ENCODE data around the gene MECP2.

The MECP2 gene

DNA sequence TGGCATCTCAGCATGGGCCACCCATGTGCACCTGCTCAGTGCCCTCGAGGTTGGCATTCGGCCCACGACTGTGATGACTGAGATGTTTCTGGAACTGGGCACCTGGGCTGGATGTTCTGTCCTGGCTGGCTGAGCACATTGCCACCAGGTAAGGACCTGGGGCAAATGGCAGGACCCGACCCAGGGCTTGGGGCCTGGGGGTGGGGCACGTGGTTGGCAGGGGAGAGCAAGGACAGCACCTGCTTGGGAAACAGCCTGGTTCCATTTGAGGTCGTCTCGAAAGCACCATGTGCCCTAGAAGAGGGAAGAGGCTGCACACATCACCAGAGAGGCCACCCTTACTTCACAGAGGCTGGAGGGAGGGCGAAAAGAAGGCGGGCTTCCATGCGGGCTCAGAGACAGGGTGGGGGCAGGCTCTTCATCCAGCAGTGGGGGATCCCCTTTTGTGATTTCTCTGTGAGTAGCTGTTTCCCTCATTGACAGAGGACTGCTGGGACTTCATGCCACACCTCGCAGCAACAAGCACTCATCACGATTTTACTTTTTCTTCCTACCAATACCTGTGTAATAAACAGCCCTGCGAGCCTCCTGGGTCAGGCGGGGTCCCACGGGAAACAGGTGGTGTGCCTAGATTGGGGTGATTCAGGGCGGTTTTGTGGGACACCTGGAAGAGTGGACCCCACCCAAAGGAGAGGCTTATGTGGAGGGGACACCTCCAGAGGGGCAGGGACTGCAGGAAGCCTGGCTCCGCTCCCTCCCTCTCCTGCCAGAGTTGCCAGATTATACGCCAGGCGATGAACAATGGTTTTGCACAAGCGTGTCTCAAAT lies 113.0 kb downstream of the MECP2 start:
- peak; percentile 49 to 61 for DNase-seq

DNA sequence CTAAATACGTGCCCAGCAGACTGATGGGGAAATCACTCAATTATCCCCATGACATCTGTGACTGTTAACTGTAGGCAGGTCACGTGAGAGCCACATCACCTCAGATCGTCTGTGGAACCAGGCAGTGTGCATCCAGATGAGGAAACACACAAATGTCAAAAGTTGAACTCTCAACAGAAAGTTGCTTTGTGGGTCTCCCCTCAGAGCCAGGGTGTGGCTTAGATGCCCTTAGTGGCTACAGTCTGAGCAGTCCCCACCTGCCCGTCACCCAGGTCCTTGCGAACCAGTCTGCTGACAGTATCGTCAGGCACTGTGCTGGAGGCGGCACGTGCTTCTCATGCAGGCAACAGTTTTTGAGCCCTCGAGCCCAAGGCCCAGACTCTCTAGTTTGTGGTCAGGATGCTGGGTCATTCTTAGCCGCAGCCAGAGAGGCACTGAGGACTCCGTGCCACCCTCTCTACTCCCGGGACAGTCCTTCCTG lies 114.2 kb downstream of the MECP2 start:
- DNase-seq: peak in 1 of 2 donors; percentile 54

DNA sequence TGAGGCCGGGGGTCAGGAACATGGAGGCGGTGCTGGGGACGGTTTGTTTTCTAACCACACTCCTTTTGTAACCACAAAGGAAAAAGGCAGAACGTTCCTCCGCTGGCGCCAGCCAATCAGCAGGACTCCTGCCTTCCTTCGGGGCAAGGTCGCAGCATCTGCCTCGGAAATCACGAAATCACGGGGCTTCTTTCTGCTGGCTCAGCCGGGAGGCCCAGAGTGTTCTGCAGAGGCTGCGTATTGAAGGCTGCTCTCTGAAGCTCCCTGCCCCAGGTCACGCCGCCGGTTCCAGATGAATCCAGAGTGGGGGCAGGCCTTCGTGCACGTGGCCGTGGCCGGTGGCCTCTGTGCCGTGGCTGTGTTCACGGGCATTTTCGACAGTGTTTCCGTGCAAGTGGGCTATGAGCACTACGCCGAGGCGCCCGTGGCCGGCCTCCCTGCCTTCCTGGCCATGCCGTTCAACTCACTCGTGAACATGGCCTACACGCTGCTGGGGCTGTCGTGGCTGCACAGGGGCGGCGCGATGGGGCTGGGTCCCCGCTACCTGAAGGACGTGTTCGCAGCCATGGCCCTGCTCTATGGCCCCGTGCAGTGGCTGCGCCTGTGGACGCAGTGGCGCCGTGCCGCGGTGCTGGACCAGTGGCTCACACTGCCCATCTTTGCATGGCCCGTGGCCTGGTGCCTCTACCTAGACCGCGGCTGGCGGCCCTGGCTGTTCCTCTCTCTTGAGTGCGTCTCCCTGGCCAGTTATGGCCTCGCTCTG lies 115.6 kb downstream of the MECP2 start:
- peak; percentile 72 to 77 for DNase-seq

DNA sequence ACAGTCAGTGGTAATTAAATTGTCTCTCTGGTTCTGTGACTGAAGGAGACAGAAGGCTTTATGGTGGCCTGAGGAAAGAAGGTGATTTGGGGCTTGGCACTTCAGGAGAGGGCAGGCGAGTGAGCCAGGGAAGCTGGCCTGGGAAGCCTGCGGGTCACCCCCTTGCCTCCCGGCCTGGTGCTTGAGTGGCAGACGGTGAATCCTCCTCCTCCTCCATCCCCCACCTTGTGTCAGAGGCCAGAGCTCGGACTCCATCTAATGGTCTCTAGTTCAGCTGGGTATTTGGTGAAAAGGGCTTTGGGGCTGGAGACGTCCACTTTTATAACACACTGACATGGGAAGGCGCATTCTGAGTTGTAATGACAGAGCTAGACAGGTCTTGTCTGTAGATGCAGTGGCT lies 116.3 kb downstream of the MECP2 start:
- no peak for DNase-seq

DNA sequence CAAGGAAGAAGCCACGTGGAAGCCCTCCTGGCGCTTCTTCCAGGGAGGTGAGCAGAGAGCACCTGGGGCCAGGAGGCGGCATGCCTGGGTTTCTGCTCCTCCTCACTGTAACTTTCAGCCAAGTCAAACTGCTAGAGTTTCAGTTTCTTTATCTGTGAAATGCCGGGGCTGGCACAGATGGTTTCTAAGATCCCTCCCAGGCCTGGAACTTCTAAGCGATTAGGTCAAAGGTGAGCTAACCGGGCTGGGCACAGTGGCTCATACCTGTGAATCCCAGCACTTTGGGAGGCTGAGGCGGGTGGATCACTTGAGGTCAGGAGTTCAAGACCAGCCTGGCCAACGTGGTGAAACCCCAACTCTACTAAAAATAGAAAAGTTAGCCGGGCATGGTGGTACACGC lies 117.1 kb downstream of the MECP2 start:
- peak in 1 of 2 donors; percentile 47 for DNase-seq

DNA sequence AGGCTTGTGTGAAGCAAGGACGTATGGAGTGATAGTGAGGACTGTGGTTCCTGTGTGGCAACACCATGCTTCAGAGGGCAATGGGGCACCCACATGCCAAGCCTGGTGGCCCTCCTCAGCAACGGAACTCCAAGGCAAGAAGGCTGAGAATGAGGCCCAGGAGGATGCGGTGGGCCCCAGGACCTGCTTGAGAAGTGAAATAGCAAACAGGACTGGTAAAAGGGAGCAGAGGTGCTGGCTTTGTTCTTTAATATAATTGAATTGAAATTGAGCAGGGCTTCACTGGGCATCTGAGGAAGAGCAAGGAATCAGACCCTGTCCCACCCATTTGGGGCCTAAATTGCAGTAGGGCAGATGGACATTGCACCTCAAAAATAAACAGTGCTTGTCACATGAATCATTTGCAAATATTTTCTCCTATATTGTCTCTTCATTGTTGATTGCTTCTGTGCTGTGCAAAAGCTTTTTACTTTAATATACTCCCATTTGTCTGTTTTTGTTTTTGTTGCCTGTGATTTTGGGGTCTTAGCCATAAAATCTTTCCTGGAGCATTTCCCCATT lies 122.7 kb downstream of the MECP2 start:
- no peak for DNase-seq

DNA sequence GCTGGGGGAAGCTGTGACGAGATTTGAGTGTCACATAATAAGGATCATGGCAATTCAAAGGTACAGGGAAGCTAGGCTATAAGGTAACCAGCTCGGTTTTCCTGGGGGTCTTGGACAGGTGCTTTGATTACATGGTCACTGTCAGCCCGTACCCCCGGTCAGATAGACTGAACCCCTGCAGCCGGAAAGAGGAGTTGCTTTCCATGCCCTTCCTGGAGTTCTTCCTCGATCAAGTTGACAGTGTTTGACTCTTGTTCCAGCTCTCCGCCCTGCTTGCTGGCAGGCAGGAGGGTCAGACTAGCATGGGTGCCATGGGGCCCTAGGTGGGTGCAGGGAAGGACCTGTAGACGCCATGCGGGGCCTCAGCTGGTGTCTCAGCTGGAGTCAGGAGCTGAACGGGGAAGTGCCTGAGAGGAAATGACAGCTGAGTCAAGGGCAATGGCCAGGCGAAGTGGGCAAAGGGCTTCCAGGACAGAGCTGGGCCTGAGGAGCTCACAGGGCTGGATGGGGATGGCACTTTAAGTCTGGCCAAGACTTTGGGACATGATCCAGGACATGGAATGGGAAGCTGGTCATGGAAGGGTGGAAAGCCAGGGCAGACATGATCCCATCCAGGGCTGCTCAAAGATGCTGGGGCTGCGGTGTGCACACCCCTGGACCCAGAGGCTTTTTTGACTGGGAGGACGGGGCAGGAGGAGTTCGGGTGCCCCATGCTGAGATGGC lies 123.4 kb downstream of the MECP2 start:
- no peak for DNase-seq

DNA sequence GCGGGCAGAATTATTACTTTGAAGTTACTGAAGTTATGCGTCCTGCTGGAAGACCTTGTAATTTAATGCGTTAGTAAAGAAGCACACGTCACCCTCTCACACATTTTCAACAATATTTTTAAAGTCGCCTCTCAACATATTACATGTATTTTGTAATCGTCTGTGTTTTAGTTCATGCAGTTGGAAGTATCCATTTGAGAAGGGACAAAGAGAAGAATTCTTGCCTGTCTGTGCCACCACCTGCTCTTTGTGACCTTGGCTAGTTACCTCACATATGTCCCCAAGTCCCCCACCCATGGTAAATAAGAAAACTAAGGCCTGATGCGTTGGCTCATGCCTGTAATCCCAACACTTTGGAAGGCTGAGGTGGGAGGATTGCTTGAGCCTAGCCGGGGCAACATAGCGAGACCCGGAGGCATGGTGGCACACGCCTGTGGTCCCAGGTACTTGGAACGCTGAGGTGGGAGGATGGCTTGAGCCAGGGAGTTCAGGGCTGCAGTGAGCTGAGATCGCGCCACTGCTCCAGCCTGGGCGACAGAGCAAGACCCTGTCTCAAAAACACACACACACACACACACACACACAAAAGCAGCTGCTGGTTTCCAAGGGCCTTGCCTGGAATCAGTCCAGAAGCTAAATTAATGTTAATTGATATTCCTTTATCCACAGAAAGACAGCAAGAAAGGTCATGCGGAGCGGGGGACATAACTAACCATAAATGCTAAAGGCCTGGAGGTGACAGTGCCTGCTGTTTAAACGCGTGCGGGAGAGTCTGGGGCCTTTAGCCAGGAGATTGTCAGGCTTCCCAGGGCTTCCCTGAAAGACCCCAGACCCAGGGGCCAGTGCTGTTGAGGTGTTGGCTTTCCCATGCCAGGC lies 124.2 kb downstream of the MECP2 start:
- DNase-seq: no peak

DNA sequence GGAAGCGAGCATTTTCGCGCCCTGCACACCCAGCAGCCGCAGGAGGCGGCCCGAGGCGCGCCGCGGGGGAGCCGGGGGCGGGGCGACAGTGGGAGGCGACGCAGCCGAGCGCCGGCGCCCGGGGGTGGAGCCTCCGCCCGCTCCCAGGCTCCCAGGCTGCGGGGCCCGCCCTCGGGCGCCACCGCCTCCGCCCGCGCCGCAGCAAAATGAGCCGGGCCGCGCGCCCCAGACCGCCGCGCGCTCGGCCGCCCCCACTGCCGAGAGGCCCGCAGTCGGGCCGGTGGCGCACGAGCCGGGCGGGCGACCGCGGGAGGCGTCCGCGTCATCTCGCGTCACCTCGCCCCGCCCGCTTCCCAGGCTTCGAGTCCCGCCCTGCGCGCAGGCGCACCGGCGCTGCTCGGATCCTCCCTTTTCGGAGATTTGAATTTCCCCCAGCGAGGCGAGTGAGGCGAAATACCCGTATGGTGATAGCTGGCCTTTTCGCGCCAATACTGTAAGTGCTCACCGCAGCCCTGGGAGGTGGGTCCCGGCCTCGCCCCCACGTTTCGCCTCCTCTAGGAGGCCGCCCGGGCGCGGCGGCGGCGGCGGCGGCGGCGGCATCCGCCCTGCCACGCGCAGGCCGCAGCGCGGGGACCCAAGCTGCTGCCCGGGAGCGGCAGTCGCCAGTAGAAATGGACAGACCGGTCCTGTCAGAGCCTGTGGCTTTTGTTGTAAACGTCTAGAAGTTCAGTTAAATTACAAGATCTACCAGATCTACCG lies 125.0 kb downstream of the MECP2 start, which contains the start of gene TMEM187:
TSS of gene TMEM187 (plus strand) at position 387 of the 759 bp plus-strand sequence. CDS start 9,309 bp downstream, outside the sequence.
- peak; percentile 91 for DNase-seq

Measured in CD4-positive, alpha-beta T cell treated with Interleukin-4 for 1 hour (primary cell).